H1 (cell line): ENCODE data around the gene PDE4D. TPM values are rescaled to one million over a fixed set of nuclear protein-coding genes. Genes with fewer than 3 reads are reported as not detected.

Experiments used
- CTCF ChIA-PET: fragments of 300-600 bp; sonication (Branson Sonifier 250); formaldehyde crosslinking; loops from one replicate; lab custom pipeline; 2021; ENCODE audit not compliant: partially characterized antibody; lab: Charles Lee
- POLR2A ChIA-PET: fragments of 300-600 bp; sonication (Branson Sonifier 250); formaldehyde crosslinking; loops from one replicate; lab custom pipeline; 2021; ENCODE audit warnings: inconsistent platforms; ENCODE audit not compliant: partially characterized antibody; lab: Charles Lee
- DNase-seq, 2 experiments: peaks; one replicate each; pipeline versions ENCODE4 v3.0.0 to v3.0.0-alpha.2; 2010 to 2022; ENCODE audit warnings: low spot score in 2 of 2, low read depth in 1 of 2, mixed read lengths in 1 of 2
- FAIRE-seq: peaks from 2 replicates; lab custom pipeline; 2011; peaks lifted over from hg19 to GRCh38; lab: Jason Lieb, UNC
- H2AFZ ChIP-seq: 2 replicates; pipeline ENCODE4 v1.8.1; 2012; ENCODE audit warnings: low read length, inconsistent platforms
- H2AK5ac ChIP-seq: 2 replicates; pipeline ENCODE4 v1.6.1; 2013; ENCODE audit warnings: low read depth, low read length
- H2BK120ac ChIP-seq: replicated peaks from 2 replicates; pipeline ENCODE3; 2013; ENCODE audit warnings: low read depth, low read length, inconsistent platforms
- H2BK12ac ChIP-seq: 2 replicates; pipeline ENCODE4 v1.6.1; 2013; ENCODE audit warnings: low read depth, low read length
- H2BK15ac ChIP-seq: 2 replicates; pipeline ENCODE4 v1.6.1; 2013; ENCODE audit warnings: low read length
- H2BK20ac ChIP-seq: 2 replicates; pipeline ENCODE4 v1.6.1; 2013; ENCODE audit warnings: low read length
- H2BK5ac ChIP-seq: 2 replicates; pipeline ENCODE4 v1.6.1; 2013; ENCODE audit warnings: low read depth, low read length
- H3K14ac ChIP-seq: 2 replicates; pipeline ENCODE4 v1.6.1; 2013; ENCODE audit warnings: inconsistent platforms; ENCODE audit not compliant: insufficient read length
- H3K18ac ChIP-seq: 2 replicates; pipeline ENCODE4 v1.6.1; 2013; ENCODE audit warnings: low read length; ENCODE audit errors: extremely low read depth
- H3K23ac ChIP-seq: 2 replicates; pipeline ENCODE4 v1.6.1; 2013; ENCODE audit warnings: inconsistent platforms; ENCODE audit not compliant: insufficient read length
- H3K23me2 ChIP-seq: 2 replicates; pipeline ENCODE4 v1.6.1; 2013; ENCODE audit warnings: low read depth, low read length
- H3K27ac ChIP-seq: 2 replicates; pipeline ENCODE4 v1.6.1; 2011; ENCODE audit warnings: low read depth, low read length, inconsistent platforms
- H3K27me3 ChIP-seq, 4 experiments: replicated peaks in 1 of 4; 1 replicate in 1 of 4; 2 replicates in 3 of 4; pipeline versions ENCODE4 v1.6.1 to v1.8.1; 2011 to 2013; ENCODE audit warnings: low read length in 3 of 4, mild to moderate bottlenecking in 3 of 4, inconsistent platforms in 2 of 4, mixed read lengths in 2 of 4, moderate library complexity in 1 of 4; ENCODE audit not compliant: control insufficient read depth in 3 of 4, insufficient read depth in 3 of 4; ENCODE audit errors: extremely low read depth in 1 of 4
- H3K36me3 ChIP-seq, 4 experiments: 2 replicates each; pipeline versions ENCODE4 v1.6.1 to v1.8.1; 2011 to 2013; ENCODE audit warnings: mild to moderate bottlenecking in 4 of 4, low read length in 3 of 4, moderate library complexity in 2 of 4, control low read depth in 1 of 4, inconsistent platforms in 1 of 4; ENCODE audit not compliant: insufficient read depth in 4 of 4, control insufficient read depth in 2 of 4
- H3K4ac ChIP-seq: replicated peaks from 2 replicates; pipeline ENCODE3; 2013; ENCODE audit warnings: low read length, low read depth, mixed read lengths, inconsistent platforms; ENCODE audit not compliant: insufficient read length
- H3K4me1 ChIP-seq, 4 experiments: replicated peaks in 1 of 4; 1 replicate in 1 of 4; 2 replicates in 3 of 4; pipeline versions ENCODE4 v1.6.1 to v1.8.1; 2011 to 2013; ENCODE audit warnings: low read length in 3 of 4, inconsistent platforms in 2 of 4, mixed read lengths in 1 of 4; ENCODE audit not compliant: insufficient read depth in 4 of 4, control insufficient read depth in 3 of 4
- H3K4me2 ChIP-seq, 2 experiments: 2 replicates each; pipeline versions ENCODE4 v1.6.1 to v1.8.1; 2011 to 2013; ENCODE audit warnings: low read depth in 2 of 2, low read length in 2 of 2, control low read depth in 1 of 2, inconsistent platforms in 1 of 2, mild to moderate bottlenecking in 1 of 2; ENCODE audit not compliant: insufficient read depth in 1 of 2
- H3K4me3 ChIP-seq, 4 experiments: fragments of 200-600, 300-600 bp in 1 of 4; sonication (generic), shearing (Covaris generic), sonication (Bioruptor Twin) in 1 of 4; 2 replicates each; pipeline versions ENCODE4 v1.5.1 to v1.8.1; 2011 to 2016; ENCODE audit warnings: low read length in 4 of 4, low read depth in 3 of 4, control low read depth in 2 of 4, inconsistent platforms in 2 of 4, mild to moderate bottlenecking in 2 of 4, mixed read lengths in 1 of 4, moderate library complexity in 1 of 4; ENCODE audit not compliant: insufficient read depth in 2 of 4; ENCODE audit errors: extremely low read depth in 1 of 4
- H3K56ac ChIP-seq: replicated peaks from 2 replicates; pipeline ENCODE3; 2013; ENCODE audit warnings: low read depth, mild to moderate bottlenecking, mixed read lengths, low read length, inconsistent platforms; ENCODE audit not compliant: insufficient read length
- H3K79me1 ChIP-seq: 2 replicates; pipeline ENCODE4 v1.6.1; 2013; ENCODE audit warnings: low read depth, low read length, control low read depth
- H3K79me2 ChIP-seq, 2 experiments: 2 replicates each; pipeline versions ENCODE4 v1.6.1 to v1.8.1; 2012 to 2013; ENCODE audit warnings: low read length in 2 of 2, mild to moderate bottlenecking in 2 of 2, inconsistent platforms in 1 of 2; ENCODE audit not compliant: insufficient read depth in 2 of 2, control insufficient read depth in 1 of 2
- H3K9ac ChIP-seq, 4 experiments: replicated peaks in 1 of 4; 1 replicate in 1 of 4; 2 replicates in 3 of 4; pipeline versions ENCODE4 v1.6.1 to v1.8.1; 2011 to 2013; ENCODE audit warnings: low read depth in 3 of 4, low read length in 3 of 4, control low read depth in 2 of 4, mild to moderate bottlenecking in 2 of 4, moderate library complexity in 2 of 4, inconsistent platforms in 1 of 4; ENCODE audit errors: extremely low read depth in 1 of 4
- H3K9me3 ChIP-seq, 2 experiments: 2 replicates each; pipeline versions ENCODE4 v1.6.1 to v1.8.1; 2012 to 2013; ENCODE audit warnings: mild to moderate bottlenecking in 2 of 2, moderate library complexity in 2 of 2, control low read depth in 1 of 2, inconsistent platforms in 1 of 2, low read depth in 1 of 2, low read length in 1 of 2, mixed read lengths in 1 of 2; ENCODE audit not compliant: insufficient read depth in 2 of 2
- H4K20me1 ChIP-seq, 2 experiments: replicated peaks in 1 of 2; 2 replicates each; pipeline versions ENCODE3 to v1.8.1; 2011 to 2013; ENCODE audit warnings: inconsistent platforms in 2 of 2, low read length in 2 of 2, mild to moderate bottlenecking in 1 of 2; ENCODE audit not compliant: insufficient read depth in 2 of 2, control insufficient read depth in 1 of 2
- H4K5ac ChIP-seq: 2 replicates; pipeline ENCODE4 v1.6.1; 2013; ENCODE audit warnings: low read length, low read depth, mixed read lengths, inconsistent platforms; ENCODE audit not compliant: insufficient read length
- H4K8ac ChIP-seq: 2 replicates; pipeline ENCODE4 v1.8.0; 2013; ENCODE audit warnings: mild to moderate bottlenecking, moderate library complexity, low read length, inconsistent platforms; ENCODE audit not compliant: insufficient read depth; ENCODE audit errors: extremely low read depth
- H4K91ac ChIP-seq: replicated peaks from 2 replicates; pipeline ENCODE3; 2013; ENCODE audit warnings: low read length, mixed read lengths, inconsistent platforms; ENCODE audit not compliant: insufficient read length
- WGBS, 2 experiments: shearing (Covaris generic) in 1 of 2; methylation state at CpG; one replicate each; pipeline versions ENCODE4 v1.1.6 to v1.1.7; 2013 to 2015; ENCODE audit warnings: low lambda C conversion rate in 2 of 2, mixed read lengths in 2 of 2, inconsistent platforms in 1 of 2, low coverage in 1 of 2, missing lambda C conversion rate in 1 of 2; ENCODE audit not compliant: insufficient replicate concordance in 2 of 2, insufficient coverage in 1 of 2, insufficient read length in 1 of 2; ENCODE audit errors: extremely low coverage in 1 of 2, missing lambda C conversion rate in 1 of 2; 5-methylcytosine and 5-hydroxymethylcytosine counted together
- polyA plus RNA-seq, 7 experiments: library from polyadenylated mRNA; depleted of rRNA in 3 of 7; stranded (reverse) in 5 of 7; unstranded in 2 of 7; fragments of >200 nt in 5 of 7; fragments of 200-250 nt in 2 of 7; gene quantifications; 1 replicate in 5 of 7; 2 replicates in 1 of 7; 4 replicates in 1 of 7; pipeline versions ENCODE4 v1.2.1 to v1.2.3, GENCODE V29; 2011 to 2013; ENCODE audit warnings: missing spikeins in 2 of 7, mixed read lengths in 2 of 7
- total RNA-seq: library from RNA; stranded (reverse); fragmentation: NEBNext Ultra II Directional; extraction: Animal tissue kit (Norgen Biotek cat#: 25700); gene quantifications from 2 replicates; pipeline ENCODE4 v1.2.1, GENCODE V29; 2021

PDE4D gene
- total and polyA plus RNA-seq, 2 of the 8 experiments (the other 6 are each of a cell fraction or from before 2014, with no cell fraction given): 2.3 to 3.7 TPM

DNA sequence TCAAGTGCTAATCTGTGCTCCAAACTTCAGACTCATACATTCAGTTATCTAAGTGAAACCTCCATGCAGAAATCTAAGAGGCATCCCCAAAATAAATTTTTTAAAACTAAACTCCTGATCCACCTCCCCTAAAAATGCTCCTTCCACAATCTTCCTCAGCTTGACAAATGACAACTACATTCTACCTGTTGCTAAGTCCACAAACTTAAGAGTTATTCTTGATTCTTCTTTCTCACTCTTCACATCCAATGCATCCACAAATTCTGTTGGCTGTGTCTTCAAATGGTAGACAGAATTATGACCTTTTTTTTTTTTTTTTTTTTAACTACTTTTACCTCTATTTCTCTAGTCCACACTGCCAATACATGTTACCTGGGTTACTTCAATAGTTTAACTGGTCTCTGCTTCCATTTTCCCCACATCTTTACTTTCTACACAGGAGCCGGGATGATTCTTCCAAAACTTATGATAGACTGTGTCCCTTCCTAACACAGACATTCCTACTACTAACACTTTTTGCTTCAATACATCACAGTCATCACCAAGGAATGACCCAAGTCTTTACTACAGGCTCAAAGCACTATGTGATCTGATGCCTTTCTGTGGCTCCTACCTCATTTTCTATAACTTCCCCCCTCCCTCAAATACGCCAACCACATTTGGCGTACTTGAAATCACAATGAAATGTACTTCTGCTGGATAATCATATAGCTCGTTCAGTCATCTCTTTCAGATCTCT is 143.6 kb downstream of the PDE4D start:
- H3K4me1 ChIP-seq: no peaks in the 10 kb centered on the region
- H3K27ac ChIP-seq: no peak overlapping the region
- no peak overlapping the region for H2BK12ac ChIP-seq
- H3K79me2 ChIP-seq: no peaks in the 10 kb centered on the region
- H3K4me3 ChIP-seq: no peak overlapping the region
- no peak overlapping the region for H3K56ac ChIP-seq
- no peak overlapping the region for H2AFZ ChIP-seq
- H3K4ac ChIP-seq: no peak overlapping the region
- H4K20me1 ChIP-seq: no peaks in the 10 kb centered on the region
- H2BK20ac ChIP-seq: no peak overlapping the region
- no peaks in the 10 kb centered on the region for H3K36me3 ChIP-seq
- FAIRE-seq (no peak), DNase-seq (no peak)
- ChIA-PET POLR2A (interaction anchor here (0.6 kb wide), 1 partner anchor 21 kb away, joined by 3 read pairs; no protein-coding TSS in a partner anchor), CTCF (interaction anchor here (1.3 kb wide), 1 partner anchor 24 kb away, joined by 4 read pairs; no protein-coding TSS in a partner anchor)
- H2AK5ac ChIP-seq: no peak overlapping the region
- H3K23me2 ChIP-seq: no peaks in the 10 kb centered on the region
- no peak overlapping the region for H4K8ac ChIP-seq
- H3K14ac ChIP-seq: no peak overlapping the region
- no peak overlapping the region for H2BK120ac ChIP-seq
- H3K9ac ChIP-seq: no peak overlapping the region
- H4K5ac ChIP-seq: no peak overlapping the region
- H2BK5ac ChIP-seq: no peak overlapping the region
- WGBS, 2 experiments: 86% methylated on average over 4 of the region's 4 CpGs; no CpG with 5 or more reads in 1 of the 2 experiments
- H3K27me3 ChIP-seq: no peaks in the 10 kb centered on the region; a peak in 1 of 7 replicates
- H3K4me2 ChIP-seq: no peak overlapping the region
- H2BK15ac ChIP-seq: no peak overlapping the region
- no peak overlapping the region for H3K18ac ChIP-seq
- H4K91ac ChIP-seq: no peak overlapping the region
- no peaks in the 10 kb centered on the region for H3K79me1 ChIP-seq
- no peaks in the 10 kb centered on the region for H3K9me3 ChIP-seq
- no peak overlapping the region for H3K23ac ChIP-seq
